Thymus (tissue), 11 donors: ENCODE data around the gene JAG2. TPM values are rescaled to one million over a fixed set of nuclear protein-coding genes. Genes with fewer than 3 reads are reported as not detected.

Experiments used
- DNase-seq, 9 donors: peaks; one replicate each; pipeline ENCODE4 v3.0.0-alpha.2; 2013; ENCODE audit warnings: low spot score in 9 of 9, low read depth in 6 of 9, missing footprints in 1 of 9
- H3K27ac ChIP-seq, 2 donors: one replicate each; pipeline ENCODE4 v1.5.1; 2013; ENCODE audit warnings: control low read depth in 1 of 2, low read depth in 1 of 2, low read length in 1 of 2, mild to moderate bottlenecking in 1 of 2, moderate library complexity in 1 of 2
- H3K27me3 ChIP-seq, 2 donors: one replicate each; pipeline ENCODE4 v1.5.1; 2013; ENCODE audit warnings: low read length in 1 of 2; ENCODE audit not compliant: control insufficient read depth in 2 of 2, insufficient read depth in 1 of 2
- H3K36me3 ChIP-seq, 2 donors: one replicate each; pipeline ENCODE4 v1.5.1; 2013; ENCODE audit warnings: low read length in 1 of 2, mild to moderate bottlenecking in 1 of 2, moderate library complexity in 1 of 2; ENCODE audit not compliant: control insufficient read depth in 2 of 2, insufficient read depth in 2 of 2
- H3K4me1 ChIP-seq, 2 donors: one replicate each; pipeline ENCODE4 v1.5.1; 2013; ENCODE audit warnings: low read length in 2 of 2; ENCODE audit not compliant: control insufficient read depth in 2 of 2, insufficient read depth in 2 of 2
- H3K4me3 ChIP-seq, 2 donors: one replicate each; pipeline ENCODE4 v1.5.1; 2013; ENCODE audit warnings: low read length in 2 of 2, control low read depth in 1 of 2, mild to moderate bottlenecking in 1 of 2
- H3K9me3 ChIP-seq, 2 donors: one replicate each; pipeline ENCODE4 v1.5.1; 2013; ENCODE audit warnings: low read length in 1 of 2, mild to moderate bottlenecking in 1 of 2; ENCODE audit not compliant: control insufficient read depth in 2 of 2, insufficient read depth in 1 of 2
- WGBS: extraction: QIAGEN DNeasy Blood & Tissue Kit; methylation state at CpG from one replicate; pipeline ENCODE4 v1.1.7; 2013; 5-methylcytosine and 5-hydroxymethylcytosine counted together
- polyA plus RNA-seq: library from polyadenylated mRNA; stranded (reverse); fragments of 200-250 nt; gene quantifications from one replicate; pipeline ENCODE4 v1.2.3, GENCODE V29; 2013
- total RNA-seq: library from RNA; stranded (reverse); fragments of 120-200 nt; gene quantifications from one replicate; pipeline ENCODE4 v1.2.4, GENCODE V29; 2013
- donor health status: healthy.

Gene JAG2
- total and polyA plus RNA-seq, 2 donors, result 8.8 to 40.8 TPM

GRCh38 chr14:105141486-105142281 lies 26.9 kb downstream of the JAG2 start:
- H3K27me3 ChIP-seq, result no peaks in the 10 kb centered on the region
- no peak overlapping the region for H3K4me3 ChIP-seq
- no peaks in the 10 kb centered on the region for H3K36me3 ChIP-seq
- no peak overlapping the region for H3K27ac ChIP-seq
- WGBS, result 95% methylated on average over 43 of the region's 43 CpGs
- H3K9me3 ChIP-seq, result peaks cover 0 to 27% of the 10 kb centered on the region in 2 donors
- no peak for DNase-seq
- no peaks in the 10 kb centered on the region for H3K4me1 ChIP-seq

- WGBS, result 96% methylated on average over 6 of the region's 6 CpGs
- Histone ChIP-seq H3K36me3 (no peaks in the 10 kb centered on the region), H3K27ac (no peak overlapping the region), H3K9me3 (peaks cover 0 to 27% of the 10 kb centered on the region in 2 donors), H3K4me3 (no peak overlapping the region), H3K4me1 (no peaks in the 10 kb centered on the region), H3K27me3 (peaks cover 0 to 3% of the 10 kb centered on the region in 2 donors)
- no peak for DNase-seq
These were observed 27.6 kb downstream of the JAG2 start for GRCh38 chr14:105141026-105141425.

- DNase-seq, result no peak
These were observed 28.0 kb downstream of the JAG2 start for GRCh38 chr14:105140581-105140980.

GRCh38 chr14:105139831-105140239 lies 28.7 kb downstream of the JAG2 start:
- no peak for DNase-seq
- Histone ChIP-seq H3K4me1 (no peaks in the 10 kb centered on the region), H3K4me3 (no peak overlapping the region), H3K27ac (no peak overlapping the region), H3K27me3 (peaks cover 0 to 3% of the 10 kb centered on the region in 2 donors), H3K36me3 (no peaks in the 10 kb centered on the region), H3K9me3 (peaks cover 0 to 27% of the 10 kb centered on the region in 2 donors)
- WGBS, result 97% methylated on average over 5 of the region's 5 CpGs

More at GRCh38 chr14:105140581-105140980, 28.0 kb downstream of the JAG2 start:
- no peaks in the 10 kb centered on the region for H3K36me3 ChIP-seq
- no peak overlapping the region for H3K4me3 ChIP-seq
- no peaks in the 10 kb centered on the region for H3K4me1 ChIP-seq
- peaks cover 0 to 3% of the 10 kb centered on the region in 2 donors for H3K27me3 ChIP-seq
- peaks cover 0 to 27% of the 10 kb centered on the region in 2 donors for H3K9me3 ChIP-seq
- no peak overlapping the region for H3K27ac ChIP-seq
- WGBS, result 95% methylated on average over 7 of the region's 7 CpGs

- Histone ChIP-seq H3K36me3 (no peaks in the 10 kb centered on the region), H3K27me3 (peaks cover 0 to 3% of the 10 kb centered on the region in 2 donors), H3K4me1 (no peaks in the 10 kb centered on the region), H3K9me3 (peaks cover 0 to 27% of the 10 kb centered on the region in 2 donors), H3K4me3 (no peak overlapping the region), H3K27ac (no peak overlapping the region)
- WGBS, result 88% methylated on average over 10 of the region's 10 CpGs
- no peak for DNase-seq
These were observed 29.3 kb downstream of the JAG2 start for GRCh38 chr14:105139212-105139825.

DNA sequence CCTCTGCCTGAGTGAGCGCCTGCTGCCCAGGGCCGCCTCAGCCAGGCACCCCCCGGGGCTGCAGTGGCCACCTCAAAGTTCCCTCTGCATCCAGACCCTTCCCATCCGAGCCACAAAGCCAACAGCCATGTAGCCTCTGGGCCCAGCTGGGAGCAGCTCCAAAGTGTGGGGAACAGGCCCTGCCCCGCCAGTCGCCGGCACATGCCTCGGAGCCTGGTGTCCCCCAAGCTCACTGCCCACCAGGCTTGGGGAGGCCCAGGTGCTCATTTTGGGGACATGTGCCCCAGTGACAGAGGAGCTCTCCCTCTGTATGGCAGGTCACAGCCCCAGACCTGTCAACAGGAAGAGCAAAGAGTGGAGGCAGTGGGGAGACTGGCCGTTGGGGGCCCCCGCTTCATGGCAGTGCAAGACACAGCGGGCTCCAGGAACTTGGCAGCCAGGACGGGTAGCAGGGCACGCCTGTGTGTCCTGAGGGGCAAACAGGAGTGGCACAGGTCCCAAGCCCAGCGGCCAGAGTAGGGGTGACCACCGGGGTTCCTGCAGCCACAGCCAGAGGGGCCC lies 29.9 kb downstream of the JAG2 start:
- peaks cover 0 to 27% of the 10 kb centered on the region in 2 donors for H3K9me3 ChIP-seq
- H3K4me3 ChIP-seq, result no peak overlapping the region
- no peaks in the 10 kb centered on the region for H3K36me3 ChIP-seq
- no peak overlapping the region for H3K27ac ChIP-seq
- DNase-seq, result no peak
- H3K27me3 ChIP-seq, result peaks cover 0 to 3% of the 10 kb centered on the region in 2 donors
- WGBS, result 97% methylated on average over 15 of the region's 15 CpGs
- no peaks in the 10 kb centered on the region for H3K4me1 ChIP-seq

GRCh38 chr14:105138021-105138541 lies 30.5 kb downstream of the JAG2 start:
- H3K4me3 ChIP-seq, result no peak overlapping the region
- H3K27ac ChIP-seq, result no peak overlapping the region
- H3K9me3 ChIP-seq, result peaks cover 0 to 27% of the 10 kb centered on the region in 2 donors
- DNase-seq, result no peak
- no peaks in the 10 kb centered on the region for H3K36me3 ChIP-seq
- no peaks in the 10 kb centered on the region for H3K4me1 ChIP-seq
- WGBS, result 97% methylated on average over 19 of the region's 19 CpGs
- peaks cover 0 to 3% of the 10 kb centered on the region in 2 donors for H3K27me3 ChIP-seq

- Histone ChIP-seq H3K27ac (no peak overlapping the region), H3K27me3 (peaks cover 0 to 3% of the 10 kb centered on the region in 2 donors), H3K4me1 (no peaks in the 10 kb centered on the region), H3K36me3 (no peaks in the 10 kb centered on the region), H3K4me3 (no peak overlapping the region), H3K9me3 (peaks cover 0 to 27% of the 10 kb centered on the region in 2 donors)
- DNase-seq, result no peak
- WGBS, result 93% methylated on average over 14 of the region's 14 CpGs
These were observed 31.0 kb downstream of the JAG2 start for GRCh38 chr14:105137481-105138020.
